HG03066 (cell line): Measurements from ENCODE around the gene MLANA.
"Not testable (repeated sequence)": the region's sequence is repeated elsewhere in the genome, so short reads cannot be mapped to it uniquely, and the experiment has no call there.

ENCODE experiments used
- ATAC-seq: cut with Tn5 transposase; IDR thresholded peaks from one replicate; pipeline ENCODE4 v1.9.1; 2021; ENCODE audit warnings: low read depth; ENCODE audit not compliant: unreplicated experiment

The MLANA gene

GRCh38 chr9:5869315-5870019, 21.2 kb upstream of the MLANA start:
- no peak for ATAC-seq

DNA sequence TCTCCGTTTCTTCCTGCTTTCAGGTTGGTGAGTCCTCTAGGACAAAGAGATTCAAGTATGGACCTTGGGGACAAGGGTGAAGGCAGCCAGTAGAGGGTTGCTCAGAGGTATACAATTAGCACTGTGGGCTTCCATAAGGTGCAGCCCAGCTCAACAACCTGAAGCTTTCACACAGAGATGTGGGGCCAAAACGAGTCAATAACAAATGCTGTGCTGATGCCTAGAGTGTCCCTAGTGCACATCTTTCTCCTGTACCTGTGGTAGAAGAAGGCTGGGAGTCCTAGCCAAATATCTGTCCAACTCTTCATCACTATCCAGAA, 20.7 kb upstream of the MLANA start:
- no peak for ATAC-seq

DNA sequence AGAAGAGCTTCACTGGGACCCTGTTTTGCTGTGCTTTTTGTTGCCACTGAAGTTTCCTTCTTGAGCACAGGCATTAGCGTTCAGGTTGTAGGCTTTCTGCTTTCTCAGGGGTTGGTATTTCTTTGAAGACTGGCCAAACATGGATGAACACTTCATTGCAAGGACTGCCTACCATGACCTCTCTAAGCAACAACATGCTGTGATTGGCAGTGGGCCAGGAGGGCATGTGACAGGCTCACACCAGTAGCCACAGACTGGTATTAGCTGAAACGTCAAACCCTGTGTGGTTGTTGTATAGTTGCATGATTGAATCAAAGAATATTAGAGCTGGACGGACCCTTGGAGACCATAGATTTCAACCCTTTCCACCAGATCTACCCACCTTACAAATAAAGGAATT, 20.0 kb upstream of the MLANA start:
- no peak for ATAC-seq

GRCh38 chr9:5871785-5872184, 18.9 kb upstream of the MLANA start:
- no peak for ATAC-seq

DNA sequence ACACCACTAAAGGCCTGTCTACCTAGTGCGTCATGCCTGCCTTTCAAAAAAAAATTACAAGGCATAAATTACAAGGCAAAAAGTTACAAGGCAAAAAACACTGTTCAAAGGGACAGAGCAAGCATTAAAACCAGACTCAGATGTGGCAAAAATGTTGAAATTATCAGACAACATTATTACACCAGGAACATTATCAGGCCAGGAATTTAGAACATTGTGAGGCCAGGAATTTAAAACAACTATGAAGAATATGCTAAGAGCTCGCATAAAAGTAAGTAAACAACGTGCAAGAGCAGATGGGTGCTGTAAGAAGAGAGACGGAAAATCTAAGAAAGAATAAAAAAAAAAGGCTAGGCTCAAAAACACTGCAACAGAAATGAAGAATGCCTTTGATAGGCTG, 18.2 kb upstream of the MLANA start:
- no peak for ATAC-seq

DNA sequence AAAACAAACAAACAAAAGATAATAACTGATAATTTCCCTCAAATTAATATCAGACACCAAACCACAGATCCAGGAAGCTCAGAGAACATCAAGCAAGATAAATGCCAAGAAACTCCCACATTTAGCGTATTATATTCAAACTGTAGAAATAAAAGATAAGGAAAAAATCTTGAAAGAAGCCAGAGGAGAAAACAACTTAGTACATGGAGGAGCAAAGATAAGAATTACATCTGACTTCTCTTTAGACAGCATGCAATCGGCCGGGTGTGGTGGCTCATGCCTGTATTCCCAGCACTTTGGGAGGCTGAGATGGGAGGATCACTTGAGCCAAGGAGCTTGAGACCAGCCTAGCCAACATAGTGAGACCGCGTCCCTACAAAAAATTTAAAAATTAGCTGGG, 17.2 kb upstream of the MLANA start:
- no peak for ATAC-seq

GRCh38 chr9:5874048-5874447, 16.6 kb upstream of the MLANA start:
- no peak for ATAC-seq

DNA sequence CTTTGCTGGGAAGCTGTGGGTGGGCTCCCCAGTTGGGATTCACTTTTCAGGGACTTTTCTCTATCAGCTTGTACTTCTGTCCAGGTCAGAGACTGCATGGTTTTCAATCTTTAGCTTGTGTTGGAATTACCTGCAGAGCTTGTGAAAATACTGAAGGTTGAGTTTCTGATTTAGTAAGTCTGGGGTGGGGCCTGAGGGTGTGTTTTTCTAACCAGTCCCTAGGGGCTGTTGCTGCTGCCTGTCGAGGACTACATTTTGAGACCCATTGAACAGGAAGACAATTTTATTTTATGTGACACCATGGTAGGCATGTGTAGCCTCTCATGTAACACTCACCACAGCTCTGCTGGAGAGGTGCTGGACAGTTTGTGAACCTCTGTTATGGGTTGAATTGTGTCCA, 14.7 kb upstream of the MLANA start:
- no peak for ATAC-seq

DNA sequence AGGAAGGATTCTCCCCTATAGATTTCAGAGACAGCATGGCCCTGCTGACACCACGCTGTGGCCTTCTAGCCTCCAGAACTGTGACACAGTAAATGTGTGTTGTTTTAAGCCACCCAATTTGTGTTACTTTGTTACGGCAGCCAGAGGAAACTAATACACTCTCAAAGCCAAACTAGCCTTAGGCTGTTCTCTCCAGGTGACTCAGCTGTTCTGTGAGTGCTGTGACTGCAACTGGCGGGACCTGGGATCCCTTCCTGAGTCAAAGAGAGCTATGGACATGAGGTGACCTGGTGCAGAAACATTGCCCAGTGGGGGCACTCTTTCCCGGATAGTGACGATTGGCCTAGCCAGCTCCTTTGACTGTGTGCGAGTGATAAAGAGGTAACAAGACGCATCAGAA, 14.0 kb upstream of the MLANA start:
- no peak for ATAC-seq

DNA sequence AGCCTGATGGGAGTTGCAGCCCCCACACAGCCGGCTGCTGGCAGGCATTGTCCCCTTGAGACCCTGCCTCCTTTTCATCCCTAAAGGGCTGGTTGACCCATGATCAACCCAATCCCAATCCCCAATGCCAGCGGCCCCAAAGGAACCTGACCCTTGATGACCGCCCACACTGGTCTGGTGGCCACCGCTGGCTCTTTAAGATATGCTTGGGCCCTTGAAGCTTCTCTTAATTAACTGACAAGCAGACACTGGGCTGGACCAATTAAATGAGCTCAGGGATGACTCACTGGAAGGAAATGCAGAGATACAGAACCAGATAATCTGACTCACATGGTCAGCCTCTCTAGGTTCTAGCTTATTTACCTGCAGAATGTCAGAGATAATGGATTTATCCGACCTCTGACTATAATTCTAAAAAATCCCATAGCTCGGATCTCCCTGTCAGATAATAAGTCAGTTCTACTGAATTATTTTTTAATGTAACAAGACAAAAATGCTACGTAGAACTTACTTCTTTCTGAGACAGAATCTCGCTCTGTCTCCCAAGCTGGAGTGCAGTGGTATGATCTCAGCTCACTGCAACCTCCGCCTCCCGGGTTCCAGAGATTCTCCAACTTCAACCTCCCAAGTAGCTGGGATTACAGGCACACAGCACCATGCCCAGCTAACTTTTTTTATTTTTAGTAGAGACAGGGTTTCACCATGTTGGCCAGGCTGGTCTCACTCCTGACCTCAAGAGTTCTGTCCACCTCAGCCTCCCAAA, 11.1 kb upstream of the MLANA start:
- no peak for ATAC-seq

- ATAC-seq: not testable (repeated sequence)
Observed at GRCh38 chr9:5882244-5883012, 8.3 kb upstream of the MLANA start.

- no peak for ATAC-seq
Observed at GRCh38 chr9:5884191-5884590, 6.5 kb upstream of the MLANA start.

GRCh38 chr9:5886114-5886939, 4.4 kb upstream of the MLANA start:
- peak; percentile 94 for ATAC-seq

DNA sequence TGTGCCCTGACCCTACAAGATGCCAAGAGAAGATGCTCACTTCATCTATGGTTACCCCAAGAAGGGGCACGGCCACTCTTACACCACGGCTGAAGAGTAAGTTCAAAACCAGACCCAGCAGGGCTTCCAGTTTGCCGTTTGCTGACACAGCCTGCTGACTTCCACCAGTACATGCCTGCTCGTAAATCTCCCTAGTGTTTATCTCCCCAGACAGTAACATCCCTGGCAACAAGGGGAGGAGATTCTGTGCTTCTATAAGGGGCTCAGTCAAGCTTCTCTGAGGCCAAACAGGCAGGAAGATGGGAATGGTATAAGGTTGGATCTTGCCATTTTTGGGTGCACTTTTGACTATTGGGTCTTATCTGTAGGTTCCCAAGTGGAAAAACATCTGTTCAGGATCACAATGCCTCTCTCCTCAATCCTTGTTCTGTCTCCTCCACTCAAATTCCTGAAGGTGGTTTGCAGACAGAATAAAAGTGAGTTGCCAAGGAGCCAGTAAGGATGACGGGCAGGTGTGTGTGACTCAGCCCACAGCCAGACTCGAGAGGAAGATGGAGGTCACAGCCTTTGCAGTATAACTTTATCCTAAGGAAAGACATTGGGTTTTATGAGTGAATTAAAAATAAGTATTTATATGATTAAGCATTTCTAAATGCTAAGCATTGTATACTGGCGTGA, 1.9 kb downstream of the MLANA start:
- ATAC-seq: no peak

GRCh38 chr9:5893134-5893505, 2.4 kb downstream of the MLANA start:
- no peak for ATAC-seq

DNA sequence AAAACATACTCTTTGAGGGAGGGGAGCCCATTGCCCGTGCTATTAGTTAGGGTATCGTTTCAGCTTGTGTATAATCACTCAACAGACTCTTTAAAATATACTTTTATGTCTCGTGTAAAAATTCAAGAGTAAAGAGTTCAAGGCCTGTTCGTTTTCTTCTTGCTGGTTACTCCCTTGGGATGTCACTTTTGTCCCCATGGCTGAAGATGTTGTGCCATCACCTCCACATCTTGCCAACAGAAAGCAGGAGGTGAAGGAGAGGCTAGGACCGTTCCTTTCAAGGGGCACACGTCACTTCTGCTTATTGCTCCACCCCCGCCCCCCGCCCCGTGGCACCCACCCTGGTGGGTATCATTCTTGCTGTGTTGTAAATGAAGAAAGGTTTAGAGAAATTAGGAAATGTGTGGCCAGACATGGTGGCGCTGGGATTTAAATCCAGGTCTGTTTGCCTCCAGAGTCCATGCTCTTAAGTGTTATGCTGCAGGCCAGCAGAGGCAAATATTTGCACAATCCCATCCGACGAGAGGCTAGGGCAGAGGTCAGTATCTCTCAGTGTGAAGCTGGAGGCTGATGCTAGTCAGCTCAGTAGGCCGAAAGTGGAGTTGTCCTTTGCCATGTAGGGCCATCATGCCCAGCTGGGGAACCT, 3.0 kb downstream of the MLANA start:
- ATAC-seq: no peak

- no peak for ATAC-seq
Observed at GRCh38 chr9:5894237-5894959, 3.7 kb downstream of the MLANA start.

DNA sequence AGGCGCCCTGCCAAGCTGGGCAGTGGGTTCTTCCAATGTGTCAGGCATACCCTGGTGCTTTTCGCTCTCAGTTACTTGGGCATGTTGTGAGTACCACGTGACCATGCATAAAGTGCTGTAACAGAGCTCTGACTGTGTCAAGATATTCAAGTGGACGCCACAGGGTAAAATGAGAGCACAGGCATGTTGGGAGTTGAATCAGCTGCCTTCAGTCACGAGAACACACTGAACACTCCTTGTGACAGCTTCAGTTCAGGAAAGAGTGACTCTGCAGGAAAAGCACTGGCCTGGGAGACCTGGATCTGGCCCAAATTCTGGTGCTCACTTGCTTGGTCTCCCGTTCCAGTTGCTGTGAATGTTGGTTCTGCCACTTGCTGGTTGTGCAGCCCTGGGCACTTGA, 5.1 kb downstream of the MLANA start:
- ATAC-seq: no peak

GRCh38 chr9:5896863-5897262, 6.2 kb downstream of the MLANA start:
- ATAC-seq: no peak
